Measurements from ENCODE around the gene FNBP1. TPM values are rescaled to one million over a fixed set of nuclear protein-coding genes. Genes with fewer than 3 reads are reported as not detected.
A peak's percentile ranks its signal among the peaks of the same experiment; 100 is the strongest.

The FNBP1 gene
- 100 to 1,000 TPM; 156 to 174 (median 163) TPM for total RNA-seq

DNA sequence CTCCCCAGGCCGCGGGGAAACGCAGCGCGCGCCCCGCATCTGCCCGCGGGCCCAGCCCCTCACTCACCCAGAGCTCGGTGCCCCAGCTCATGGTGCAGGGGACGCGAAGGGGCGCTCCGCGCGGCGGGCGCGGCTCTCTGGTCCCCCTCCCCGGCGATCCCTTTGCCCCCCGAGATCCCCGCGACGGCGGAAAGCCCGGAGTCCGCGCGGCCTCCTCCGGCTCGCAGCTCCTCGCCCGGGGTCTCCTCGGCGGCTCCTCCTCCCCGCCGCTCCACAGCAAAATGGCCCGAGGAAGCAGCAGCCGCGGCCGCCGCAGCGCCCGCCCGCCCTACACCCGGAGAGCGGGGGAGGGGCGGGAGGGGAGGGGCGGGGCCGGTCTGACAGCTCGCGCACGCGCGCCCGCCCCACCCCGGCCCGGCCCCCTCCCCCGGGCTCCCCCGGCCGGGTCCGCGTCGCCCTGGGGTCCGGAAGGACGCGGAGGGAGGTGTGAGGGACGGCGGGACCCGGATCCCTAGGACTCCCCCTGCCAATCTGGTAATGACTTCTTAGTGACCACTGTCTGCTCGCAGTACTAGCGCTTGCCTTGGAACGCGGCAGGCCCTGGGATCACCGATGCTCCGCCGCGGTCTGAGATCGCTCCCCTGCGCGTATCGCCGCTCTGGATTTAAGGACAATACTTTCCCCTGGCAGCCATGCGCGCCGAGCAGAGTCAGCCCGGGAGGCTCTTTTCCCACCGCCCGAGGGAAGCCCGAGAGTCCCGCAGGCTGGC, at the start of gene FNBP1:
Gene FNBP1 (minus strand): TSS at position 305 of the 769 bp plus-strand sequence. CDS start 214 bp downstream, at position 91.
- ATAC-seq (peak; percentile 76 to 83), DNase-seq (peak; percentile 77)
- H3K4me1 Mint-ChIP-seq (ENCODE audit: low read depth) = peaks cover 51% of the 10 kb centered on the region
- H3K9me3 Mint-ChIP-seq = no peaks in the 10 kb centered on the region
- peaks cover 6% of the 10 kb centered on the region for H3K36me3 Mint-ChIP-seq (ENCODE audit: insufficient read depth)
- peak within 1 kb of the TSS; percentile 97 for H3K4me3 Mint-ChIP-seq
- H3K27me3 Mint-ChIP-seq (ENCODE audit: low read depth) = no peaks in the 10 kb centered on the region

GRCh38 chr9:130090915-130091314, 47.9 kb upstream of the FNBP1 start:
- Mint-ChIP-seq H3K4me1 (ENCODE audit: low read depth) (peaks cover 6% of the 10 kb centered on the region), H3K4me3 (no peak overlapping the region), H3K27me3 (ENCODE audit: low read depth) (no peaks in the 10 kb centered on the region), H3K9me3 (no peaks in the 10 kb centered on the region), H3K36me3 (ENCODE audit: insufficient read depth) (peaks cover 30% of the 10 kb centered on the region)
- DNase-seq (no peak), ATAC-seq (no peak)

DNA sequence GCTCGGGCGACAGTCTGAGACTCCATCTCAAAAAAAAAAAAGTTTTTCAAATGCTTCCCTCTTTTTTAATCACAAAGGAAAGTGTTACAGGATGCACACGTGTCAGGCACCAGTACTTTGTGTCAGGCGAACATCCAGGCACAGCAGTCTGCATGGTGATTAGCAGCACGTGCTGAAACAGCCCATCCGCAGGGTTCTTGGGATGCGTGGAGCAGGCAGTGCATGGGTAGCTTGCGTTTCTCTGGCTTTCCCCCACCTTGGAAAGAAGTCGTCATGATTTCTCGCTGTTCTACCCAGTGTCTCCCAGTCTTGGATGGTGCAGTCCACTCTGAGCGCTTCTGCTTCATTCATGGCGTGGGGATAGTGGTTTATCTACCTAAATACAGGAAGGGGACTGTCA, 46.2 kb upstream of the FNBP1 start:
- H3K4me3 Mint-ChIP-seq = no peak overlapping the region
- ATAC-seq = no peak
- H3K4me1 Mint-ChIP-seq (ENCODE audit: low read depth) = no peaks in the 10 kb centered on the region
- H3K27me3 Mint-ChIP-seq (ENCODE audit: low read depth) = no peaks in the 10 kb centered on the region
- H3K9me3 Mint-ChIP-seq = no peaks in the 10 kb centered on the region
- DNase-seq = no peak
- peaks cover 26% of the 10 kb centered on the region for H3K36me3 Mint-ChIP-seq (ENCODE audit: insufficient read depth)

DNA sequence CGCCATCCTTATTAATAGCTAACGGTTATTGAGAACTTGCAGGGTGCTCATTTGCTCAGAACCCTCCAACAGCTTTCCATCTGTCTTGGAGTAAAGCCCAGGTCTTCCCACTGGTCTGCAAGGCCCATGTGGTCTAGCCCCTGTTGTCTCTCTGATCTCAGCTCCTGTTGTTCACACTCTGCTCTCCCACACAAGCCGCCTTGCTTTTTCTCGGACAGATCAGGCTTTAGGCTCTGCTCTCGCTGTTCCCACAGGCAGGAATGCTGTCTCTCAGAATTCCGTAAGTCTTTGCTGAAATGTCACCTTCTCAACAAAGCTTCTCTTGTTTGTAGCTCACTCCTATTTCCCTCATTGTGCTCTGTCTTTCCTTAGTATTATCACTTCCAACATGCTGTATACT, 45.1 kb upstream of the FNBP1 start:
- no peaks in the 10 kb centered on the region for H3K9me3 Mint-ChIP-seq

GRCh38 chr9:130084337-130084736, 41.3 kb upstream of the FNBP1 start:
- H3K4me3 Mint-ChIP-seq = no peak overlapping the region
- no peak for ATAC-seq

More for the DNA sequence above, 45.1 kb upstream of the FNBP1 start:
- H3K4me1 Mint-ChIP-seq (ENCODE audit: low read depth) = no peaks in the 10 kb centered on the region
- H3K27me3 Mint-ChIP-seq (ENCODE audit: low read depth) = no peaks in the 10 kb centered on the region
- DNase-seq (no peak), ATAC-seq (no peak)
- H3K36me3 Mint-ChIP-seq (ENCODE audit: insufficient read depth) = peaks cover 26% of the 10 kb centered on the region
- no peak overlapping the region for H3K4me3 Mint-ChIP-seq

GRCh38 chr9:130078547-130078946, 35.6 kb upstream of the FNBP1 start:
- Mint-ChIP-seq H3K4me3 (no peak overlapping the region), H3K27me3 (ENCODE audit: low read depth) (no peaks in the 10 kb centered on the region), H3K9me3 (no peaks in the 10 kb centered on the region), H3K36me3 (ENCODE audit: insufficient read depth) (peaks cover 21% of the 10 kb centered on the region), H3K4me1 (ENCODE audit: low read depth) (peaks cover 3% of the 10 kb centered on the region)
- ATAC-seq (no peak), DNase-seq (no peak)

More at GRCh38 chr9:130084337-130084736, 41.3 kb upstream of the FNBP1 start:
- H3K27me3 Mint-ChIP-seq (ENCODE audit: low read depth) = no peaks in the 10 kb centered on the region
- H3K9me3 Mint-ChIP-seq = no peaks in the 10 kb centered on the region
- no peaks in the 10 kb centered on the region for H3K4me1 Mint-ChIP-seq (ENCODE audit: low read depth)
- H3K36me3 Mint-ChIP-seq (ENCODE audit: insufficient read depth) = peaks cover 18% of the 10 kb centered on the region
- no peak for DNase-seq

- ATAC-seq (no peak), DNase-seq (no peak)
- Mint-ChIP-seq H3K27me3 (ENCODE audit: low read depth) (no peaks in the 10 kb centered on the region), H3K4me1 (ENCODE audit: low read depth) (peaks cover 22% of the 10 kb centered on the region), H3K4me3 (no peak overlapping the region), H3K36me3 (ENCODE audit: insufficient read depth) (peaks cover 15% of the 10 kb centered on the region), H3K9me3 (no peaks in the 10 kb centered on the region)
Measured at GRCh38 chr9:130073373-130073772, 30.4 kb upstream of the FNBP1 start.

GRCh38 chr9:130072515-130073235, 29.7 kb upstream of the FNBP1 start:
- Mint-ChIP-seq H3K9me3 (no peaks in the 10 kb centered on the region), H3K36me3 (ENCODE audit: insufficient read depth) (peaks cover 12% of the 10 kb centered on the region), H3K4me3 (no peak overlapping the region), H3K4me1 (ENCODE audit: low read depth) (peaks cover 23% of the 10 kb centered on the region), H3K27me3 (ENCODE audit: low read depth) (no peaks in the 10 kb centered on the region)
- DNase-seq = no peak
- ATAC-seq = peak; percentile 46 to 66

DNA sequence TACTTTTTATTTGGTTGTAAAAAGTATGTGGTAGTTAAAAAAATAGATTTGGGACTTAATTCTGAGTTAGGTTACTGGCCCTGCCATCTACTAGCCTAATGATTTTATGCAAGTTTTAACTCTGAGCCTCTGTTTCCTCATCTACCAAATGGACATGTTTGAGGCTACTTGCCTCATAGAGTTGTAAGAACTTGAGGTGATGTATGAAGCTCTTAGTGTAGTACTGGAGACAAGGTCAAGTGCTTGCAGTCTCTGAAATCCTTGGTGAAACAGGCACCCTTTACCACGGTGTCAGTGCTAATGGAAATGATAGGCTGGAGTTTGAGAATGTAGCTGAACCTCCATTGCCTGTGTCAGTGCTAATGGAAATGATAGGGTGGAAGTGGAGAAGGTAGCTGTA, 26.1 kb upstream of the FNBP1 start:
- Mint-ChIP-seq H3K36me3 (ENCODE audit: insufficient read depth) (peaks cover 5% of the 10 kb centered on the region), H3K4me1 (ENCODE audit: low read depth) (peaks cover 24% of the 10 kb centered on the region), H3K27me3 (ENCODE audit: low read depth) (no peaks in the 10 kb centered on the region), H3K9me3 (no peaks in the 10 kb centered on the region), H3K4me3 (no peak overlapping the region)
- ATAC-seq (no peak), DNase-seq (no peak)

- no peaks in the 10 kb centered on the region for H3K9me3 Mint-ChIP-seq
- ATAC-seq = no peak
- peaks cover 26% of the 10 kb centered on the region for H3K4me1 Mint-ChIP-seq (ENCODE audit: low read depth)
- H3K27me3 Mint-ChIP-seq (ENCODE audit: low read depth) = no peaks in the 10 kb centered on the region
- DNase-seq = no peak
- H3K36me3 Mint-ChIP-seq (ENCODE audit: insufficient read depth) = peaks cover 9% of the 10 kb centered on the region
- no peak overlapping the region for H3K4me3 Mint-ChIP-seq
Measured at GRCh38 chr9:130064621-130065020, 21.6 kb upstream of the FNBP1 start.

DNA sequence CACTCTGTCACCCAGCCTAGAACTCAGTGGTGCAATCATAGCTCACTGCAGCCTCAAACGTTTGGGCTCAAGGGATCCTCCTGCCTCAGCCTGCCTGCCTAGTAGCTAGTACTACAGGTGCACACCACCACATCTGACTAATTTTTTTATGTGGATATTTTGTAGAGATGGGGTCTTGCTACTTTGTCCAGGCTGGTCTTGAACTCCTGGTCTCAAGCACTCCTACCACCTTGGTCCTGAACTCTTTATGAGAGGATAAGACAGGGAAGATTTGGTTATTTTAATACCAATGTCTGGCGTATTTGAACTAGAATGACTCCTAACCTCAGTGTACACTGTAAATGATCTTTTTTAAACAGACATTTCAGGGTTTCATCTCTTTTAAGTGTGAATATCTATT, 19.8 kb upstream of the FNBP1 start:
- DNase-seq = no peak
- H3K4me1 Mint-ChIP-seq (ENCODE audit: low read depth) = peaks cover 22% of the 10 kb centered on the region
- no peaks in the 10 kb centered on the region for H3K27me3 Mint-ChIP-seq (ENCODE audit: low read depth)
- peaks cover 15% of the 10 kb centered on the region for H3K36me3 Mint-ChIP-seq (ENCODE audit: insufficient read depth)
- ATAC-seq = no peak
- no peak overlapping the region for H3K4me3 Mint-ChIP-seq
- no peaks in the 10 kb centered on the region for H3K9me3 Mint-ChIP-seq

GRCh38 chr9:130060296-130060695, 17.3 kb upstream of the FNBP1 start:
- Mint-ChIP-seq H3K36me3 (ENCODE audit: insufficient read depth) (peaks cover 15% of the 10 kb centered on the region), H3K9me3 (no peaks in the 10 kb centered on the region), H3K4me3 (no peak overlapping the region), H3K27me3 (ENCODE audit: low read depth) (no peaks in the 10 kb centered on the region), H3K4me1 (ENCODE audit: low read depth) (peaks cover 22% of the 10 kb centered on the region)
- ATAC-seq (no peak), DNase-seq (no peak)

DNA sequence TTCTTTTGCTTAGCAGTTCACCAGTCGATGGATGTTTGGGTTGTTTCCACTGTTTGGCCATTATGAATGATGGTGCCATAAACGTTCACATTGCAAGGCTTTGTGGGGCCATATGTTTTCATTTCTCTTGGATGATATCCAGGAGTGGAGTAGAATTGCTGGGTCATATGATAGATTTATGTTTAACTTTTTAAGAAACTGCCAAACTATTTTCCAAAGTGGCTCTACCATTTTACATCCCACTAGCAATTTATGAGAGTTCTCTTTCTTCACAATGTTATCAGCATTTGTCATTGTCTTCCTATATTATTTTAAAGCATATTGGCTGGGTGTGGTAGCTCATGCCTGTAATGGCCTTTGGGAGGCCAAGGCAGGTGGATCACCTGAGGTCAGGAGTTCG, 15.9 kb upstream of the FNBP1 start:
- H3K4me3 Mint-ChIP-seq = no peak overlapping the region
- H3K4me1 Mint-ChIP-seq (ENCODE audit: low read depth) = peaks cover 25% of the 10 kb centered on the region
- no peak for ATAC-seq

GRCh38 chr9:130058154-130058553, 15.2 kb upstream of the FNBP1 start:
- no peak overlapping the region for H3K4me3 Mint-ChIP-seq
- H3K4me1 Mint-ChIP-seq (ENCODE audit: low read depth) = peaks cover 25% of the 10 kb centered on the region
- no peaks in the 10 kb centered on the region for H3K9me3 Mint-ChIP-seq
- ATAC-seq (peak; percentile 12 to 32), DNase-seq (no peak)
- H3K36me3 Mint-ChIP-seq (ENCODE audit: insufficient read depth) = peaks cover 12% of the 10 kb centered on the region
- H3K27me3 Mint-ChIP-seq (ENCODE audit: low read depth) = no peaks in the 10 kb centered on the region

More for the DNA sequence above, 15.9 kb upstream of the FNBP1 start:
- Mint-ChIP-seq H3K36me3 (ENCODE audit: insufficient read depth) (peaks cover 12% of the 10 kb centered on the region), H3K27me3 (ENCODE audit: low read depth) (no peaks in the 10 kb centered on the region), H3K9me3 (no peaks in the 10 kb centered on the region)
- no peak for DNase-seq

DNA sequence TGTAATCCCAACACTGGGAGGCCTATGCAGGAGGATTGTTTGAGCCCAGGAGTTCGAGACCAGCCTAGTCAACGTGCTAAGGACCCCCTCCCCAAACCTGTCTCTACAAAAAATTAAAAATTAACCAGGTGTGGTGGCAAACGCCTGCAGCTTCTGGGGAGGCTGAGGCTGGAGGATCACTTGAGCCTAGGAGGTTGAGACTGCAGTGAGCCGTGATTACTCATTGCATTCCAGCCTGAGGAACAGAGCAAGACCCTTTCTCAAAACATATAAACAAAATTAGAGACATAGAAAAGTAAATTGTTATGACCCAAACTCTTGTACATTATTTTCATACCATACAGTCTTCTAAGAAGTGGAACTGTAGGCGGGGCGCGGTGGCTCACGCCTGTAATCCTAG, 11.8 kb upstream of the FNBP1 start:
- Mint-ChIP-seq H3K4me1 (ENCODE audit: low read depth) (peaks cover 28% of the 10 kb centered on the region), H3K36me3 (ENCODE audit: insufficient read depth) (peaks cover 6% of the 10 kb centered on the region), H3K9me3 (no peaks in the 10 kb centered on the region), H3K4me3 (peak overlapping the region; percentile 93), H3K27me3 (ENCODE audit: low read depth) (no peaks in the 10 kb centered on the region)
- ATAC-seq (no peak), DNase-seq (no peak)
